ENCODE data around the gene MRPS15. TPM values are rescaled to one million over a fixed set of nuclear protein-coding genes. Genes with fewer than 3 reads are reported as not detected.

MRPS15 gene
- total and polyA plus RNA-seq, 2 donors (not counting 3 experiments of a cell fraction or from before 2014, with no cell fraction given): 47.1 to 105 TPM

- no peaks in the 10 kb centered on the region for H3K9me1 ChIP-seq (replicated peaks; ENCODE audit: control insufficient read depth, extremely low read depth, insufficient read depth, low read length)
- no peak overlapping the region for H3K4me2 ChIP-seq (ENCODE audit: insufficient read depth, low read length)
- POLR2A ChIA-PET: no interaction called here
- no peak overlapping the region for H3K9ac ChIP-seq (replicated peaks; ENCODE audit: extremely low read depth, insufficient read depth, low read length)
- H3K27ac ChIP-seq (ENCODE audit: insufficient read depth, low read depth, low read length): no peak overlapping the region
- TF ChIP-seq FOS (IDR thresholded peaks at IDR 0.05; ENCODE audit: borderline replicate concordance, insufficient read depth, low read length) (no peak), JUN (IDR thresholded peaks at IDR 0.05; ENCODE audit: borderline replicate concordance, insufficient read depth, insufficient read length, low read depth) (no peak), CTCF (IDR thresholded peaks at IDR 0.05; ENCODE audit: extremely low read depth in 1 of 2, insufficient read depth in 1 of 2, low read depth in 1 of 2, low read length in 2 of 2) (peak; percentile 17 to 41), GATA2 (IDR thresholded peaks at IDR 0.05; ENCODE audit: insufficient read depth, insufficient read length, low read depth, low read length) (no peak)
- no TSS peak for BruUV-seq (replicated peaks)
- FAIRE-seq: no peak
- DNase-seq (ENCODE audit: low read depth, low spot score): no peak
- H4K20me1 ChIP-seq (replicated peaks; ENCODE audit: control insufficient read depth, extremely low read depth, insufficient read depth, low read length): no peaks in the 10 kb centered on the region
- no peaks in the 10 kb centered on the region for H3K27me3 ChIP-seq (ENCODE audit: control insufficient read depth in 2 of 2, insufficient read depth in 2 of 2, low read length in 2 of 2)
- no peaks in the 10 kb centered on the region for H3K9me3 ChIP-seq (replicated peaks; ENCODE audit: control insufficient read depth, insufficient read depth, low read length)
- intact Hi-C loops (cut with micrococcal nuclease): no loop called here
- dilution Hi-C loops (cut with MboI; ENCODE audit: extremely low pct_ligation_motif_present, low sequenced_read_pairs): no loop called here
- no peaks in the 10 kb centered on the region for H3K36me3 ChIP-seq (ENCODE audit: control insufficient read depth in 2 of 2, extremely low read depth in 1 of 2, insufficient read depth in 2 of 2, low read length in 2 of 2)
- H3K4me1 ChIP-seq (ENCODE audit: control insufficient read depth, extremely low read depth, insufficient read depth, low read length): peaks cover 4% of the 10 kb centered on the region
- H2AFZ ChIP-seq (ENCODE audit: low read depth, low read length): no peak overlapping the region
- no peak overlapping the region for H3K4me3 ChIP-seq (replicated peaks in 1 of 3; ENCODE audit: insufficient read depth in 1 of 3, low read depth in 1 of 3, low read length in 3 of 3)
- CTCF ChIA-PET: no interaction called here
- H3K79me2 ChIP-seq (ENCODE audit: control insufficient read depth, insufficient read depth, low read length): no peaks in the 10 kb centered on the region
These were observed 17.9 kb downstream of the MRPS15 start for GRCh38 chr1:36446271-36446670.

- DNase-seq (ENCODE audit: low read depth, low spot score): no peak
- H3K79me2 ChIP-seq (ENCODE audit: control insufficient read depth, insufficient read depth, low read length): no peaks in the 10 kb centered on the region
- H2AFZ ChIP-seq (ENCODE audit: low read depth, low read length): no peak overlapping the region
- no peaks in the 10 kb centered on the region for H3K27me3 ChIP-seq (ENCODE audit: control insufficient read depth in 2 of 2, insufficient read depth in 2 of 2, low read length in 2 of 2)
- H4K20me1 ChIP-seq (replicated peaks; ENCODE audit: control insufficient read depth, extremely low read depth, insufficient read depth, low read length): no peaks in the 10 kb centered on the region
- FAIRE-seq: no peak
- ChIA-PET CTCF (no interaction called here), POLR2A (no interaction called here)
- BruUV-seq (replicated peaks): no TSS peak
- H3K4me2 ChIP-seq (ENCODE audit: insufficient read depth, low read length): no peak overlapping the region
- H3K4me1 ChIP-seq (ENCODE audit: control insufficient read depth, extremely low read depth, insufficient read depth, low read length): no peaks in the 10 kb centered on the region
- H3K9ac ChIP-seq (replicated peaks; ENCODE audit: extremely low read depth, insufficient read depth, low read length): no peak overlapping the region
- no peak for TF ChIP-seq MYC (IDR thresholded peaks at IDR 0.05; ENCODE audit: low read depth, low read length)
- no peak for TF ChIP-seq JUN (IDR thresholded peaks at IDR 0.05; ENCODE audit: borderline replicate concordance, insufficient read depth, insufficient read length, low read depth)
- no peak for TF ChIP-seq GATA2 (IDR thresholded peaks at IDR 0.05; ENCODE audit: insufficient read depth, insufficient read length, low read depth, low read length)
- no peak for TF ChIP-seq POLR2A (IDR thresholded peaks at IDR 0.05; ENCODE audit: low read depth, low read length)
- no peak for TF ChIP-seq POLR2AphosphoS5 (IDR thresholded peaks at IDR 0.05; ENCODE audit: insufficient read depth, low read depth, low read length)
- TF ChIP-seq MAX (IDR thresholded peaks at IDR 0.05; ENCODE audit: insufficient read depth, insufficient read length): no peak
- no peak for TF ChIP-seq EZH2 (IDR thresholded peaks at IDR 0.05; ENCODE audit: borderline replicate concordance, low read depth, low read length, severe bottlenecking)
- H3K9me1 ChIP-seq (replicated peaks; ENCODE audit: control insufficient read depth, extremely low read depth, insufficient read depth, low read length): no peaks in the 10 kb centered on the region
- no peaks in the 10 kb centered on the region for H3K36me3 ChIP-seq (ENCODE audit: control insufficient read depth in 2 of 2, extremely low read depth in 1 of 2, insufficient read depth in 2 of 2, low read length in 2 of 2)
- no peak overlapping the region for H3K27ac ChIP-seq (ENCODE audit: insufficient read depth, low read depth, low read length)
- no peaks in the 10 kb centered on the region for H3K9me3 ChIP-seq (replicated peaks; ENCODE audit: control insufficient read depth, insufficient read depth, low read length)
- intact Hi-C loops (cut with micrococcal nuclease) (no loop called here), dilution Hi-C loops (cut with MboI; ENCODE audit: extremely low pct_ligation_motif_present, low sequenced_read_pairs) (no loop called here)
- no peak overlapping the region for H3K4me3 ChIP-seq (replicated peaks in 1 of 3; ENCODE audit: insufficient read depth in 1 of 3, low read depth in 1 of 3, low read length in 3 of 3)
These were observed 20.9 kb downstream of the MRPS15 start for GRCh38 chr1:36443297-36443696.

Data from endothelial cell of umbilical vein (primary cell).